HuH-7.5 (cell line): ENCODE results near the gene MAPK1IP1L.

Source experiments
- DNase-seq: peaks from one replicate; pipeline ENCODE4 v3.0.0; 2011; ENCODE audit warnings: low spot score

The MAPK1IP1L gene

GRCh38 chr14:55097881-55098560, 46.6 kb downstream of the MAPK1IP1L start:
- DNase-seq = no peak

- DNase-seq = no peak
These were observed 47.1 kb downstream of the MAPK1IP1L start for GRCh38 chr14:55098561-55098898.

GRCh38 chr14:55099756-55100155, 48.3 kb downstream of the MAPK1IP1L start:
- DNase-seq = no peak

GRCh38 chr14:55101698-55102097, 50.3 kb downstream of the MAPK1IP1L start:
- no peak for DNase-seq

- DNase-seq = no peak
These were observed 50.7 kb downstream of the MAPK1IP1L start for GRCh38 chr14:55102141-55102621.

- peak; percentile 74 for DNase-seq
These were observed 51.7 kb downstream of the MAPK1IP1L start for GRCh38 chr14:55103005-55103640.

GRCh38 chr14:55103971-55104954, 52.8 kb downstream of the MAPK1IP1L start:
- DNase-seq = no peak

GRCh38 chr14:55105991-55106390, 54.5 kb downstream of the MAPK1IP1L start:
- DNase-seq = no peak

GRCh38 chr14:55107766-55108554, 56.5 kb downstream of the MAPK1IP1L start:
- DNase-seq = no peak

GRCh38 chr14:55109836-55110235, 58.4 kb downstream of the MAPK1IP1L start:
- no peak for DNase-seq

- no peak for DNase-seq
These were observed 59.8 kb downstream of the MAPK1IP1L start for GRCh38 chr14:55111122-55111708.

- DNase-seq = no peak
These were observed 63.3 kb downstream of the MAPK1IP1L start for GRCh38 chr14:55114720-55115119.

- no peak for DNase-seq
These were observed 64.0 kb downstream of the MAPK1IP1L start for GRCh38 chr14:55115460-55115859.

- no peak for DNase-seq
These were observed 64.4 kb downstream of the MAPK1IP1L start for GRCh38 chr14:55115861-55116245.

- DNase-seq = no peak
These were observed 65.0 kb downstream of the MAPK1IP1L start for GRCh38 chr14:55116246-55117030.

GRCh38 chr14:55117803-55118441, 66.5 kb downstream of the MAPK1IP1L start:
- DNase-seq = no peak

GRCh38 chr14:55118761-55119160, 67.3 kb downstream of the MAPK1IP1L start:
- no peak for DNase-seq
